Right renal pelvis (tissue), 4 donors: ENCODE results near the gene GPR78. TPM values are rescaled to one million over a fixed set of nuclear protein-coding genes. Genes with fewer than 3 reads are reported as not detected.

Source experiments
- DNase-seq, 4 donors: peaks; one replicate each; pipeline ENCODE4 v3.0.0-alpha.2; 2013; ENCODE audit warnings: low read depth in 4 of 4, low spot score in 3 of 4, missing footprints in 1 of 4
- polyA plus RNA-seq, 4 donors: library from polyadenylated mRNA; unstranded; fragments of 120-200 nt; gene quantifications; one replicate each; pipeline ENCODE4 v1.2.1, GENCODE V29; 2013; ENCODE audit not compliant: insufficient read length in 4 of 4

Gene GPR78
- polyA plus RNA-seq, 4 donors: 0.55 to 0.89 (median 0.82) TPM

DNA sequence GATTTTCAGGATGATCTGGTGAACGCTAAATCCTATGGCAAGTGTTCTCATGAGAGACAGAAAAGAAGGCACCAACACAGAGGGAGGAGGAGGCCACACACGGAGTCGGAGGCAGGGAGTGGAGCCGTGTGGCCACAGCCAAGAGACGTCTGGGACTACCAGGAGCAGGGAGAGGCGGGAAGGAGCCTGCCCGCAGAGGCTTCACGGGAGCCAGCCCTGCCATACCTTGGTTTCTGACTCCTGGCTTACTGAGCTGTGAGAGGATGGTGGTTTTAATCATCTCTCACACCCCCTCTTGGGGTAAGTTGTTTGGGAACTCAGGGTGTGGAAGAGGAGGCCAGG lies 33.5 kb upstream of the GPR78 start:
- DNase-seq: no peak

- DNase-seq: no peak
Measured at GRCh38 chr4:8547108-8547911, 32.9 kb upstream of the GPR78 start.

DNA sequence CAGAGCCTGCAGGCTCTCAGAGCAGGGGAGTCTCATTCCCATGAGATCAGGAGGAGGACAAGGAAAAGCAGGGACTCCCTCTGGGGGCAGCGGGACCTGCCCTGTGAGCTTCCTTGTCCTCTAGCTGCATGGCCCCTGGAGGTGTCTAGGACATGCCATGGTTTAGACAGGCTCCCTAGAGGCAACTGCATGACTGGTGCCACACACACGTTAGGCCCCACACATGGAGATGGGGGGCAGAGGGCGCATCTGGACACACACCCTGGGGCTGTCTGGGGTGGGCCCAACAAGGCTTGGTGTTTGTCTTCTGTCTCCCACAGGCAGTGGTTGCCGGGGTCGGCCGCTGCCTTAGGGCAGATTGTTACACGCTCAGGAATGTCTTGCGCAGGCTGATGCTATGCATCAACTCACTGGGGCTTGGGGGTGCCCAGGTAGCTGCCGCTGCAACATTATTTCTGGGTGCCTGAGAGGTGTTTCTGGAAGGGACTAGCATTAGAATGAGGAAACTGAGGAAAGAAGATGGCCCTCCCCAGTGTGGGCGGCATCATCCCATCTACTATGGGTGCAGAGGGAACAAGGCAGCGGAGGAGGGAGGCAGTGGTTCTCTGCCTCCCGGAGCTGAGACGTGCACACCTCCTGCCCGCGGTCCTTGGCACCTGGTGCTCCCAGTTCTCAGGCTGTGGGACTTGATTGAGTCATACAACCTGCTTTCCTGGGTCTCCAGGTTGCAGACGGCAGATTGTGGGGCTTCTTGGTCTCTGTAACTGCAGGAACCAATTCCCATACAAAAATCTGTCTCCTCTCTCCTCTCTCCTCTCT lies 32.1 kb upstream of the GPR78 start:
- no peak for DNase-seq

DNA sequence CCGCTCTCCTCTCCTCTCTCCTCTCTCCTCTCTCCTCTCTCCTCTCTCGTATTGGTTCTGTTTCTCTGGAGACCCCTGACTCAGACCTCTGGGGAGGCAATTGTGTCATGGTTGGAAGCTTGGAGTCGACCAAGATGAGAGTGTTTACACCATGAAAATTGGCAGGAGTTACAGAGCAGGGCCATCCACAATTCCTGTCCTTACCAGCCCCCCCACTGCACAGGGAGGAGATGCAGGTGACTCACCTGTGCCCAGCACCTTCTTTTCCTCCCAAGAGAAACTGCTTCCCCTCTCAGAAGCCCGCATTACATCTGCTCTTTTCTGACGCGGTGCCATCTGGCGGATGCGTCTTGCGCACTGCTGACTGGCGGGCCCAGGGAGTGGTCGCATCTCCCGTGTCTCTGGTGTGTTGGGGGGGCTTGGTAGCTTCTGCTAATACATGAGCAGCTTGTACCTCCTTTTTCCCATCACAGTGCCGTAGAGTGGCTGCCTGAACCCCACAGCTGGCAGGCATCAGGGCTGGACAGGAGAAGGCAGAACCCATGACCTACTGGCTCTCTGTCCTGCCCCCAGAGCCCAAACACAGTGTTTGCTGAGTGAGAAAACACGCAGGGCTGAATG lies 31.4 kb upstream of the GPR78 start:
- DNase-seq: no peak

GRCh38 chr4:8549352-8549931 lies 30.8 kb upstream of the GPR78 start:
- DNase-seq: no peak

- DNase-seq: no peak
Measured at GRCh38 chr4:8550691-8551090, 29.5 kb upstream of the GPR78 start.

DNA sequence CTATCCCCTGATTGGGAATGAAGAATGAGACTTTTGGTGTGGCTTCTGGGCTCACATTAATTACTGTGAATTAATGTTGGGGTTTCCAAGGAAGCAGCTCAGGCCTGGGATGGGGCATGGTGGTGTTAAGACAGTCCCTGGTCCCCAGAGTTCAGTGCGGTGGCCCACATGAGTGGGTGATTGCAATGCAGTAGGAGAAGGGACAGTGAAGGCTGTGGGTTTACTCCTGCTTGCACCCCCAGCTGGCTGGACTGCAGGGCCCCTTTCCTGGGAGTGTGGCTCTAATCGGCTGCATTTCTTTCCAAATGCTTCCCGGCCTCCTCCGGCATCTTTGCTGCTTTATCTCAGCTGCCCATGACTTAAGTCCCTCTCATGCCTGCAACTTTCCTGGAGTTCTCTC lies 28.2 kb upstream of the GPR78 start:
- DNase-seq: no peak

DNA sequence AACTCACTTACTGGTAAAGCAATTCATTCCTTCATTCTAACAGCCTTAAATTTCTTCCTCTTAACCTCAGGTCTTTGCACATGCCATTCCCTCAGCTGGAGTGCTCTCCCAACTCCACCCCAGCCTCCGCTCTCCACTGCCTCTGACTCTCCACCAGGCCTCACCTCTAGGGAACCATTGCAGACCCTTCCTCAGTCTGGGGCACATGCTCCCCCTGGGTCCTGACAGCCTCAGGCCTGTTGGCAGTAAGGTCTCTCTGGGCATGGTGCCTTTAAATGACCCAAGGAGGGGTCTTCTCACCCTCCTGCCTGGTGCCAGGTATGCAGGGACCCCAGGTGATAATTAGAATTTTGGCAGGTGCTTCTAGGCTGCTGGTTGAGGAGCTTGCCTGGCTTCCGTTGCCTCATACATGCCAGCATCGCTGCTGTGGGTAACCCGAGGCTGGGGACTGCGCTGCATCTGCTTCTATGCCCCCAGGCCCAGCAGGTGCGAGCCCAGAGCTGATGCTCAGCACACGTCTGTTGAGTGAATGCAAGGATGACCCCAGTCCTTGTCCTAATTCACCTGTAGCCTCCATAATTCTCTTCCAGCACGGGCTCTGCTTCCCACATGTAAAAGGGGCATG lies 27.5 kb upstream of the GPR78 start:
- DNase-seq: no peak

GRCh38 chr4:8553216-8553615 lies 27.0 kb upstream of the GPR78 start:
- no peak for DNase-seq

GRCh38 chr4:8553991-8554405 lies 26.2 kb upstream of the GPR78 start:
- no peak for DNase-seq

GRCh38 chr4:8554555-8555100 lies 25.6 kb upstream of the GPR78 start:
- DNase-seq: no peak

DNA sequence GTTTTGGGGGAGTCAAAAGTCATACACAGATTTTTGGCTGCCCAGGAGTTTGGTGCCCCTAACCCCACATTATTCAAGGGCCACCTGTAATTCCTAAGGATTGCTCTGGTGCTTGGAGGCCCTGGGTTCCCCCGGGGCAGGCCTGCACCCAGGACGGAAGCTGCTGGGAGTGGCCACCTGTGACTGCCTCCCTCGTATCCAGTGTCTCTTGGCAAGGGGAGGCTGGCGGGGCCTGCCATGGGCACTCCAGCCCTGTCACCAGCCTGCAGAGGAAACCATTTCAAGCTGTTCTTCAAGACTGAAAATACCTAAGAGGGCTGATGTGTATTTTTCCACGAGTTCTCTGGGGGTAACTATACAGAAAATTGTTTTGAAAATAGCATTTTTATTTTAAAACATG lies 24.5 kb upstream of the GPR78 start:
- no peak for DNase-seq

GRCh38 chr4:8556341-8557150 lies 23.6 kb upstream of the GPR78 start:
- no peak for DNase-seq

GRCh38 chr4:8557151-8558076 lies 22.8 kb upstream of the GPR78 start:
- no peak for DNase-seq

DNA sequence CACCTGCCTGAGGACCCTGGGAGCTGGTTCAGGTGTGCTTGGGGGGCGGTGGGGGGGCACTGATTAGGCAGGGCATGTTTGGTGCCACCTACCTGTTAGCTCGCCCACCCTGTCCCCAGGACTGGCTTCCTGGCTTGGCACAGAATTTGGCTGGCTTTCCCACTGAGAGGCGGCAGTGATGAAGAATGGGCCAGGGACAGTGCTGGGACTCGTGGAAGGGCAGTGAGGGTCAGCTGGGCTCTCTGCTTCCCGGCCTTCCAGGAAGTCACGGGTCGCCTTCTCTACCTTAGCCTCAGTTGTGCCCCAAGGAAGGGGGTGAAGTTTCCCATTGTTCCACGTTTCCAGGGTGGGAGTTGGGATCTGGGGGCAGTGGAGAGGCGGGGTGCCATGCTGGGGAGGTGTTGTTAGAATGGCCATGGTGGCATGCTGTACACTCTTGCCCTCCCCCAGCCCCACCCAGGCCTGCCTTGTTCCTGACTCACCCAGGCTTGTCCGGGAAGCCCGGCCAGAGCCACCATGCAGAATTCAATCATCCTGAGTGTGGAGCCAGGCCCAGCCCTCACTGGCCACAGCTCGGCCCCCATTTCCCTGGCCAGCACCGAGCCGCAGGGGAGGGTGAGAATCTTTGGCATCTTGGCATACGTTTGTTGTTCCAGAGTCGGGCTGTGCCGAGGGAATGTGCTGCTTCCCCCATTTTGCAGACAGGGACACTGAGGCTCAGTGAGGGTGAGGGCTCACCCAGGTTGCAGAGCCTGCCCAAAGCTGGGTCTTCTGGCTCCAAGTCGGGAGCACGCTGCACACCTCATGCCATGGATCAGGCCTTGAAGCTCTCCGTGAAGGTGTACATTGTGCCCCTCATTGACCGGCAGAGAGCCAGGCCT lies 21.9 kb upstream of the GPR78 start:
- DNase-seq: no peak

GRCh38 chr4:8559011-8559410 lies 21.2 kb upstream of the GPR78 start:
- no peak for DNase-seq

DNA sequence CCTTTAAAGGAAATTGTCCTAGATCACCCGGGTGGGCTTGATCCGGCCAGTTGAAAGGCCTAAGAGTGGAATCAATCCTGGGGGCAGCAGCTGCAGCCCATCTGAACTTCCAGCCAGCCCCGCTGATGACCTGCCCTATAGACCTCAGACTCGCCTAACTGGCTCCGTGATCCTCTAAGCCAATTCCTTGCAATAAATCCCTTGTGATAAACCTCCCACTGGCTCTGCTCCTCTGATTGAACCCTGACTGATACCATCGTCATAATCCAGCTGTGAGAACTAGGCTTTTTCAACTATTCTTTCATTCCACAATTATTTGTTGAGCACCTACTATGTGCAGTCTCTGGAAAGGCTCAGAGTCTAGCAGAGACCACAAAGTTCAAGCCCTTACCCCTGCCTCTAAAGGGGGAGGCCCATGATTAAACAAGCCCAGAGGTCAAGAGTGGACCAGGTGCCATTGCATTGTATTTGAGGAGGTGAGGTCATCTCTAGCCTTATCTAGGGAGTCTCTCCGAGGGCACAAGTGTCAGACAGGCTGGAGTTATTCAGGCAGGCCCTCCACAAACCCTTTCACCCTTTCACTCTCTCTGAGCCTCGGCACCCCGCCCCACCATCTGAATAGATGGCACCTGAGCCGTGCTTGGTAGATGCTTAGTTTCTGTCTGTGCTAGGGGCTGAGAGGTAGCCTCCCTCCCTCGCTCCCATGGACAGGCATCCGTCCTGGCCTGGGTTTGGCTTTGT lies 20.5 kb upstream of the GPR78 start:
- no peak for DNase-seq
